IPS-18c (cell line): ENCODE results near the gene TMEM271.
"Not testable (repeated sequence)": the region's sequence is repeated elsewhere in the genome, so short reads cannot be mapped to it uniquely, and the experiment has no call there.

Experiments
- H3K4me3 ChIP-seq: 2 replicates; pipeline ENCODE4 v1.7.0; 2013; ENCODE audit warnings: low read depth, mild to moderate bottlenecking, low read length, moderate library complexity; ENCODE audit not compliant: insufficient read depth
- H3K9me3 ChIP-seq: one replicate; pipeline ENCODE4 v1.6.1; 2013; ENCODE audit warnings: mild to moderate bottlenecking, low read length, moderate library complexity; ENCODE audit not compliant: control insufficient read depth, insufficient read depth

TMEM271 gene

GRCh38 chr4:571838-572572 is 4.1 kb downstream of the TMEM271 start:
- H3K9me3 ChIP-seq, result no peaks in the 10 kb centered on the region
- H3K4me3 ChIP-seq, result no peak overlapping the region

DNA sequence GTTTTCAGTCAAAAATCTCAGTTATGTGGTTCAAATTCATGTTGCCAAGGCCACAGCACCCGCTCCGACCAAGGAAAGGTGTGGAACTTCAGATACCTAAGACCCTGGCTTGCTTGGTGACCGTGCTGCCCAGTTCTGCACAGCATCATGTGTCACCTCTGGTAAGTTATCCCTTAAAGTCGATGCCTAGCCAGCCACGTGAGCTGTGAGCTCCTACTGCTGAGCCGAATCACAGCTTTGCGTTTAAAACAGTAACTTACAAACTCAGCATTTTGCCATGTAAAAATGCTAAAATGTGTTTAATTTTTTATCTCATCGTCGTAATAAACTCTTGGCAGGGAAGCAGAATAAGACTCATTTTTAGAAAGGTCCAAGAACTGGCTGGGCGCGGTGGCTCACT is 5.3 kb downstream of the TMEM271 start:
- Histone ChIP-seq H3K9me3 (peaks cover 4% of the 10 kb centered on the region), H3K4me3 (no peak overlapping the region)

DNA sequence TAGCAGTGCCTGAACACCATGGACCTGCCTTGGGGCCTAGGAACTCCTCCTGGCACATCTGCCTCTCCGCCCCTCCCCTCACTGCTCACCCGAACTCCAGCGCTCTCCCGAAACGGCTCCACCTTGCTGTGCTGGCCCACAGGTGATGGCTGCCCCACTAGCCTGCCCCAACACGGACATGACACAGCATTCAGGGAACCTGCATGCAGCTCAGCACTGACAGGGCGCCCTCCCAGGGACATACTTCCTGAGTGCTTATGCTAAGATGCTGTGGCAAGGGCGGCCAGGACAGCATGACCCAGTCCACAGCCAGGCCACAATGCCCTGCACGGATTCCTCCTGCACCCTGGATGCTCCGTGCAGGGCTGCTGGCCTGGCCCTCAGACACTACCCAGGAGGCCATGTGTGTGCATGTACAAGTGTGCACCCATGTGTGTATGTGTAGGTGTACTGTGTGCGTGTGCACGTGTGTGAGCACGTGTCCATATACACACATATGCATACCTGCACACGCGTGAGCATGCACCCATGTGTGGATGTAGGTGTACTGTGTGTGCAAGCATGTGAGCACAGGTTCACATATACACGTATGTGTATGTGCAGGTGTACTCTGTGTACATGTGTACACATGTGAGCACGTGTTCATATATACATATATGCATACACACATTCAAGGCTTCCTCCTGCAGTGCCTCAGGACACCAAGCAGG is 6.0 kb downstream of the TMEM271 start:
- Histone ChIP-seq H3K9me3 (peaks cover 4% of the 10 kb centered on the region), H3K4me3 (no peak overlapping the region)

DNA sequence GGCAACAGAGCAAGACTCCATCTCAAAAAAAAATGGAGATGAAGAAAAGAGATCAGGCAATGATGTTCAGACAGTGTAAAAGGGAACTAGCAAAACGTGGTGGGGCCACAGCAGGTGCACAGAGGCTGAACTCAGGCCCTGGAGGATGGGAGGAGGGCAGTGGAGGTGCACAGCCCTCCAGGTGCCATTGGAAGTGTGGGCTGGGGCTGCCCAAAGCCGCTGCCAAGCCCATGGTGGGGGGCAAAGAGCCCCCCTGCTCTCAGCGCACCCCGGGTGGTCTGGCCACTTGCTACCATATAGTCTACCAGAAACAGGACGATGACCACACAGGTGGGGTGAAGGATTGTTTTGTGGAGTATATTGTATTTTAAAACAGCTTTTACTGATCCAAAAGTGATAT is 7.1 kb downstream of the TMEM271 start:
- H3K9me3 ChIP-seq, result peaks cover 4% of the 10 kb centered on the region
- H3K4me3 ChIP-seq, result no peak overlapping the region

- no peak overlapping the region for H3K4me3 ChIP-seq
- H3K9me3 ChIP-seq, result peaks cover 4% of the 10 kb centered on the region
These were observed 7.8 kb downstream of the TMEM271 start for GRCh38 chr4:568351-568652.

- Histone ChIP-seq H3K9me3 (peaks cover 4% of the 10 kb centered on the region), H3K4me3 (no peak overlapping the region)
These were observed 8.4 kb downstream of the TMEM271 start for GRCh38 chr4:567457-568350.

DNA sequence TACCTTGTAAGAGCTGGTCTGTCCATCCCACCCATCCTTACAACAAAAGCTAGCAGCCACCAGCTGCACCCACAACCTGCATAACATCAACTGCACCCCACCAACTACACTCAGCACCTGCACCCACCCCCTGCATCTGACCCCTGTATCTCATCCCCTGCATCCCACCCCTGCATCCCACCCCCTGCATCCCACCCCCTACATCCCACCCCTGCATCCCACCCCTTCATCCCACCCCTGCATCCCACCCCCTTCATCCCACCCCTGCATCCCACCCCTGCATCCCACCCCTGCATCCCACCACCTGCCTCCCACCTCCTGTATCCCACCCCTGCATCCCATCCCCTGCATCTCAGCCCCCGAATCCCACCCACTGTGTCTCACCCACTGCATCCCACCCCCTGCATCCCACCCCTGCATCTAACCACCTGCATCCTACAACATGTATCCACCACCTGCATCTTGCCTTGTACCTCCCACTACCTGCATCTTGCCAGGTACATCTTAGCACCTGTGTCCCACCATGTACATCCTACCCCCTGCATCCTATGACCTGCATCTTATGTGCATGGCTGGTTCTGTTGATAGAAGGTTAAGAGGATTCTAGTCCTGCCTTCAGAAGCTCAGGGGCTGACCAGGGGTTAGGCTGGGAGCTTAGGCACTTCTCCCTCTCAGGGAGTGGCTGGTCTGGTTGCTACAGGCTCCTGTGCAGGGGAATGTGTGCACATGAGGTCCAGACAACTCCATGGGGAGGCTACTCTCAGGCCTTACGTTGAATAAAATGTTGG is 9.4 kb downstream of the TMEM271 start:
- peaks cover 6% of the 10 kb centered on the region for H3K9me3 ChIP-seq
- no peak overlapping the region for H3K4me3 ChIP-seq

- Histone ChIP-seq H3K4me3 (no peak overlapping the region), H3K9me3 (peaks cover 6% of the 10 kb centered on the region)
These were observed 10.1 kb downstream of the TMEM271 start for GRCh38 chr4:566035-566434.

GRCh38 chr4:565614-566013 is 10.5 kb downstream of the TMEM271 start:
- H3K4me3 ChIP-seq, H3K9me3 ChIP-seq: not testable (repeated sequence)

- not testable (repeated sequence) for H3K4me3 ChIP-seq, H3K9me3 ChIP-seq
These were observed 13.6 kb downstream of the TMEM271 start for GRCh38 chr4:562458-562857.

- Histone ChIP-seq H3K4me3 (no peak overlapping the region), H3K9me3 (peaks cover 6% of the 10 kb centered on the region)
These were observed 14.7 kb downstream of the TMEM271 start for GRCh38 chr4:561426-561825.

DNA sequence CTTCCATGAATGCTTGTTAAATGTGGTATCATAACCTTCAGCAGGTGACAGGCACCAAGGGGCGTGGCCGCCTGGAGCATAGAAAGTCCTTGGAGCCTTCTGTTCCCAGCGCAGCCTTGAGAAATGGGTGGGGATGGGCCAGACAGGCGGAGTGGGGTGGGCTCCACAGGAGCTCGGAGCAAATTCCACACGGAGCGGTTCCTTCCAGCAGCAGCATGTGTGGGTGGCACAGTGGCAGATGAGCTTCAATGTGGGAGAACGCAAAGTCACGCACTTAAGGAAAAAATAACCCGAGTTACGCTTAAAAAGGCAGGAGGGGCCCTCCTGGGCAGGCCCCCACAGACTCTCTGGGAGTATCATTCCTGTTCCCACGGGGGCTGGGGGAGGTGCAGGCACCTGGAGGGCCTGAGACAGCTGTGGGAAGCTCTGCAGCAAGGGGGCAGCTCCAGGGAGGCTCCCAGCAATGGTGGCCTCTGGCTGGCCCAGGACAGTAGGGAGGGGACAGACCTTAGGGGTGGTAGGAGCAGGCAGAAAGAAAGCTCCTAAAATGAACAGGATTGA is 15.3 kb downstream of the TMEM271 start:
- Histone ChIP-seq H3K4me3 (no peak overlapping the region), H3K9me3 (peaks cover 2% of the 10 kb centered on the region)

GRCh38 chr4:560061-560460 is 16.0 kb downstream of the TMEM271 start:
- H3K9me3 ChIP-seq, result peaks cover 3% of the 10 kb centered on the region
- no peak overlapping the region for H3K4me3 ChIP-seq

DNA sequence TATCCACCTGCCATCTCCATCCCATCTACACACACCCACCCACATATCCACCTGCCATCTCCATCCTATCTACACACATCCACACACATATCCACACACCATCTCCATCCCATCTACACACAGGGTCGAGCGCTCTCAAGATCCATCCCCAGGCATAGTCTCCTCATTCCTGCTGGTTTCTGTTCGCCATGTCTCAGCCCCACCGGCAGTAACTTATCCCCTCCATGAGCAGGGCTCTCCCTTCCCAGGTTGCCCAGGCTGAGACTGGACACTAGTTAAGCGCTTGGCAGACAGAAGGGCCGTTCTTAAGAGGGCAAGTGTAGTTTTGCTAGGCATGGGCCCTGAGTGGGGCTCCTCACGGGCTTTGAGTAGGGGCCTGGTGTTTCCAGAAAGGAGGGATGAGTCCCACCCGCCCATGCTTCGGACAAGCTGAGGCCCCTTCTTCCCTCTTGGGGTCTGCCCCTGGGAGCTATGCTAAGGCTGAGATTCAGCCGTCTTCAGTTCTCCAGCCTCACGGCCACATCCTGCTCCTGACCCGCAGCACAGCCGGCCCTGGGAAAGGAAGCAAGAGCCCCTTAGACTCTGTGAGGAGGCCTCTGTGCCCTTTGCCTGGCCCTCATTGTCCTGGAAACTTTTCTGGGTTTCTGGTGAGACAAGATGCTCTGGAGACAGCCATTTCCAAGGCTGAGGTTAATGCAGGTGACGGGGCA is 20.4 kb downstream of the TMEM271 start:
- Histone ChIP-seq H3K9me3 (peaks cover 7% of the 10 kb centered on the region), H3K4me3 (no peak overlapping the region; the same call in 1 of the 2 replicates)

- H3K9me3 ChIP-seq, result not testable (repeated sequence)
These were observed 21.2 kb downstream of the TMEM271 start for GRCh38 chr4:554793-555320.

DNA sequence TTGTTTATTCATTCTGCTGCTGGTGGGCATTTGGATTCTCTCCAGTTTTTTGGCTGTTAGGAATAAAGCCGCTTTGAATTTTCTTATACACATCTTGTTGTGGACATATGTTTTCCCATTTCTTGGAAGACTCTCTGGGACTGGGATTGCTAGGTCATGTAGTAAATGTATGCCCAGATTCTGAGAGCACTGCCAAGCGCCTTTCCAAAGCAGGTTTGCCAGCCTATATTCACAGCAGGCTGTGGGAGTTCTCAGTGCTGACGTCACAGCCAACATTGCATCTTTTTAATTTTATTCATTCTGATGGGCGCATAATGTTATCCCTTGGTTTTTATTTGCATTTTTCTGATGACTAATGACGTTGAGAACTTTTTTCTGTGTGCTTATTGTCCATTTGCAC is 24.1 kb downstream of the TMEM271 start:
- Histone ChIP-seq H3K4me3 (no peak overlapping the region), H3K9me3 (peaks cover 7% of the 10 kb centered on the region)

More at GRCh38 chr4:554793-555320, 21.2 kb downstream of the TMEM271 start:
- H3K4me3 ChIP-seq, result not testable (repeated sequence)
